ENCODE data around the gene DDX24.
A peak's percentile ranks its signal among the peaks of the same experiment; 100 is the strongest.

The DDX24 gene

DNA sequence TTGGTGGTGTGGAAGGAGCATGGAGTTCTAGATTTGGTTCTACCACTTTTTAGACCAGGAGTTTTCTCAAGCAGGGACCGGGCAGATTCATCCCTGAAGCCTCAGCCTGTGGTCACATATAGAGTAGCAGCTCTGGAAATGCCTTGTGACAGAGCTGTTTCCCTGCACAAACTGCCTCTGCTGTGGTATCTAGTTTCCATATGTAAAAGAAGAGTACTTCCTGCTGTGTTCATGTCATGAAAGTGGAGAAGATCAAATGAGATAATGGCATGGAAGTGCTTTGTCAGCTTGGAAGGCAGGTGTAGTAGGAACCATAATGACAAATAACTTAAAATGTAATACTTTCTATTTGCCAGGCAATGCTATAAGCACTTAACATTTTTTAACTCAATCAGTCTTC is 28.8 kb downstream of the DDX24 start:
- TF ChIP-seq, protein P1, sequence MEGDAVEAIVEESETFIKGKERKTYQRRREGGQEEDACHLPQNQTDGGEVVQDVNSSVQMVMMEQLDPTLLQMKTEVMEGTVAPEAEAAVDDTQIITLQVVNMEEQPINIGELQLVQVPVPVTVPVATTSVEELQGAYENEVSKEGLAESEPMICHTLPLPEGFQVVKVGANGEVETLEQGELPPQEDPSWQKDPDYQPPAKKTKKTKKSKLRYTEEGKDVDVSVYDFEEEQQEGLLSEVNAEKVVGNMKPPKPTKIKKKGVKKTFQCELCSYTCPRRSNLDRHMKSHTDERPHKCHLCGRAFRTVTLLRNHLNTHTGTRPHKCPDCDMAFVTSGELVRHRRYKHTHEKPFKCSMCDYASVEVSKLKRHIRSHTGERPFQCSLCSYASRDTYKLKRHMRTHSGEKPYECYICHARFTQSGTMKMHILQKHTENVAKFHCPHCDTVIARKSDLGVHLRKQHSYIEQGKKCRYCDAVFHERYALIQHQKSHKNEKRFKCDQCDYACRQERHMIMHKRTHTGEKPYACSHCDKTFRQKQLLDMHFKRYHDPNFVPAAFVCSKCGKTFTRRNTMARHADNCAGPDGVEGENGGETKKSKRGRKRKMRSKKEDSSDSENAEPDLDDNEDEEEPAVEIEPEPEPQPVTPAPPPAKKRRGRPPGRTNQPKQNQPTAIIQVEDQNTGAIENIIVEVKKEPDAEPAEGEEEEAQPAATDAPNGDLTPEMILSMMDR (IDR thresholded peaks at IDR 0.05; ENCODE audit: low read depth, low read length), result no peak
- no peak overlapping the region for H3K4me3 ChIP-seq (ENCODE audit: low read depth, low read length)
- DNase-seq (ENCODE audit: low read depth, low spot score), result no peak
- in situ Hi-C loops (cut with HindIII; ENCODE audit: low sequenced_read_pairs), result no loop called here

DNA sequence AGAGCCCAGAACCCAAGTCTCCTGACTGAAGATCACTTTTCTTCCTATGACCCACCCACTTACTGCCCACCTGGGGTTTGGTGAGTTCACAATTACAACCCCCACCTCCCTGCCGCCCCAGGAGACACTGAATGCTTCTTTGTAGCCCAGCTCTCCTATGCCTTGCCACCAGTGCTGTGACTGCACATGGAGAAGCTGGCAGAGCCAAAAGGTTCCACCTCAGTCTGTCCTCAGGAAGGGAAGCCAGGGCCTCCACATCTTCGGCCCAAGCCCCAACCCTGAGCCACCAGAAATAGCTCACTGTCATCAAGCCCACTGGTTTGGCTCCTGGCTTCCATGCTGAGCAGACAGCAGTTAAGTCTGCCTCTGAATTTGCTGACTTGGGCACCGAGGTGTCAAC is 29.2 kb downstream of the DDX24 start:
- in situ Hi-C loops (cut with HindIII; ENCODE audit: low sequenced_read_pairs), result no loop called here
- no peak for DNase-seq (ENCODE audit: low read depth, low spot score)
- H3K4me3 ChIP-seq (ENCODE audit: low read depth, low read length), result no peak overlapping the region
- TF ChIP-seq, protein P1 (IDR thresholded peaks at IDR 0.05; ENCODE audit: low read depth, low read length), result no peak

- in situ Hi-C loops (cut with HindIII; ENCODE audit: low sequenced_read_pairs), result no loop called here
- TF ChIP-seq, protein P1 (IDR thresholded peaks at IDR 0.05; ENCODE audit: low read depth, low read length), result peak; percentile 71
- DNase-seq (ENCODE audit: low read depth, low spot score), result peak; percentile 68
- H3K4me3 ChIP-seq (ENCODE audit: low read depth, low read length), result no peak overlapping the region
These were observed 29.9 kb downstream of the DDX24 start for GRCh38 chr14:94051115-94051514.

DNA sequence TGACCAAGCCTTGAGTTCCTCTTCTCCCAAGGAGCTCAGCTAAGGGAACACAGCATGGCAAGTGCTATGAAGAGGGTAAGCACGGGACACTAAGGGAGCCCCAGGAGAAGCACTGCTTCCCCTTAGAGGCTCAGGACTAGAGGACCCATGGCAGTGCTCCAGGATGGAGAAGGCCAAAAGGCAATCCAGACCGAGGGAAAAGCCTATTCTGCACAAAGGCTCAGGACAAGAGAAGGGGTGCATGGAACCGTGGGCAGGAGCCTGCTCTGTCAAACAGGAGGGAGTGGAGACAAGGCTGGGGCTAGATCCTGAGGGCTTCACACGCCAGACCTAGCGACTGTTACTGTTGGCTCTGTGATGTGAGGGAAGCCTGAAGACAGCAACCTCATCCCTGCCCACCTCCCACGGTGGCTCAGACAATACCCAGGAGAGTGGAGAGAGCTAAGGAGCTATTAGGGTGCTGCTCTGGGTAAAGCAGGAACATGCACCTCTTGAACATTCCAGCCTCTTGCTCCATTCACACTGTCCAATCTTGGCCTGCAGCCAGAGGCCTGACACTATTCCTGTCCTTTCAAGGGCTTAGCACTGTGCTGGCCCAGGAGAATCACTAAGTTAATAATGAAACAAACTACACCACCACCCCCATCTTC is 30.6 kb downstream of the DDX24 start:
- DNase-seq (ENCODE audit: low read depth, low spot score), result no peak
- TF ChIP-seq, protein P1 (IDR thresholded peaks at IDR 0.05; ENCODE audit: low read depth, low read length), result no peak
- in situ Hi-C loops (cut with HindIII; ENCODE audit: low sequenced_read_pairs), result no loop called here
- H3K4me3 ChIP-seq (ENCODE audit: low read depth, low read length), result no peak overlapping the region

GRCh38 chr14:94049625-94050023 is 31.4 kb downstream of the DDX24 start:
- DNase-seq (ENCODE audit: low read depth, low spot score), result no peak
- H3K4me3 ChIP-seq (ENCODE audit: low read depth, low read length), result no peak overlapping the region
- TF ChIP-seq, protein P1 (IDR thresholded peaks at IDR 0.05; ENCODE audit: low read depth, low read length), result no peak
- in situ Hi-C loops (cut with HindIII; ENCODE audit: low sequenced_read_pairs), result no loop called here

DNA sequence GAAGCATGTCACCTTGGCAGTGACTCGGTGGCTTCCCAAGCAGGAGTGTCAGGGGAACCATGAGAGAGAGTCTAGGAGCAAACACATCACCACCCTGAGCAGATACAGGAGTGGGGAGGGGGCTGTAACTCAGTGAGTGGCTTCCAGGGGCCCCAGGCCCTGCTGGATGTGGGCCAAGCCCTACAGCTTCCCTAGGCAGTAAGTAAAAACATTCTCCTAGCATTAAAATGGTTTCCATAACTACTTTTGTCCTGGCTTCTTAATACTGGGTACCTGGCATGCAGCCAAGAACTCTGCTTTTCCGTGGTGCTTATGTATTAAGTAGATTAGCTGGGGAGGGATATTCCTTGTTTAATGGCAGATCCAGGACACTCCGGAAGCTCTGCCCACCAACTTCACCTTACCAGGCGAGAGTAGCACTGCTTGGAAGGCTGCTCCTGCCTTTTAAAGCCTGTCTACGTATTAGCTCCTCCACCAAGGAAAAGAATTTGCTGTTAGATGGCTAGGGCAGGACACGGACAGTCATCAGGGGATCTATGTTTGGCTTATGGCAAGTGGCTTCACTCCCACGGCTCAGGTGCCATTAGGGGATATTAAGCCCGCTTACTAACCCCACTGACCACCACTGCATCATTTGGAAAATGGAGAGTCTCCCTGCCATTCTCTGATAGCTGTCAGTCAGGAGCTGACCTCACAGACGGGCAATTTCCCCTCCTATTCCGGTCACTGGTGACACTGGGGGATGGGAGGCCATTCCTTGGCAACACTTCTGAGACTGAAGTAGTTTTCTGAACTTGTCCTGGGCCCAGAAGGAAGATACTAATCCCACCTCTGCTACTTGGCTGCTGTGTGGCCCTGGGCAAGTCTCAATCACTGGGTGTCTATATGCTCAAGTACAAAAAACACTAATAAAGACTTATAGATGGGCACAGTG is 32.0 kb downstream of the DDX24 start:
- H3K4me3 ChIP-seq (ENCODE audit: low read depth, low read length), result no peak overlapping the region
- no peak for DNase-seq (ENCODE audit: low read depth, low spot score)
- in situ Hi-C loops (cut with HindIII; ENCODE audit: low sequenced_read_pairs), result no loop called here
- TF ChIP-seq, protein P1 (IDR thresholded peaks at IDR 0.05; ENCODE audit: low read depth, low read length), result no peak
